ENCODE data around the gene ERICH3.

ERICH3 gene

GRCh38 chr1:74673351-74674111 is at the start of gene ERICH3:
TSS of gene ERICH3 (minus strand) at chr1:74673792. CDS start at chr1:74673519, 273 bp downstream.
- DNase-seq (ENCODE audit: low read depth in 2 of 2), result no peak

- DNase-seq (ENCODE audit: low read depth in 2 of 2), result no peak
These were observed 44.0 kb upstream of the ERICH3 start for GRCh38 chr1:74717626-74718025.

- DNase-seq (ENCODE audit: low read depth in 2 of 2), result no peak
These were observed 43.2 kb upstream of the ERICH3 start for GRCh38 chr1:74716822-74717221.

- no peak for DNase-seq (ENCODE audit: low read depth in 2 of 2)
These were observed 42.2 kb upstream of the ERICH3 start for GRCh38 chr1:74715806-74716205.

GRCh38 chr1:74715236-74715502 is 41.6 kb upstream of the ERICH3 start:
- DNase-seq (ENCODE audit: low read depth in 2 of 2), result no peak

GRCh38 chr1:74714429-74715235 is 41.0 kb upstream of the ERICH3 start:
- no peak for DNase-seq (ENCODE audit: low read depth in 2 of 2)

- no peak for DNase-seq (ENCODE audit: low read depth in 2 of 2)
These were observed 40.3 kb upstream of the ERICH3 start for GRCh38 chr1:74713849-74714248.

- no peak for DNase-seq (ENCODE audit: low read depth in 2 of 2)
These were observed 39.3 kb upstream of the ERICH3 start for GRCh38 chr1:74712881-74713280.

- DNase-seq (ENCODE audit: low read depth in 2 of 2), result no peak
These were observed 30.0 kb upstream of the ERICH3 start for GRCh38 chr1:74703386-74704182.

- DNase-seq (ENCODE audit: low read depth in 2 of 2), result no peak
These were observed 25.7 kb upstream of the ERICH3 start for GRCh38 chr1:74699331-74699730.

GRCh38 chr1:74697832-74698231 is 24.2 kb upstream of the ERICH3 start:
- DNase-seq (ENCODE audit: low read depth in 2 of 2), result no peak

- no peak for DNase-seq (ENCODE audit: low read depth in 2 of 2)
These were observed 19.9 kb upstream of the ERICH3 start for GRCh38 chr1:74693473-74693872.

- no peak for DNase-seq (ENCODE audit: low read depth in 2 of 2)
These were observed 17.3 kb upstream of the ERICH3 start for GRCh38 chr1:74690909-74691308.

- DNase-seq (ENCODE audit: low read depth in 2 of 2), result no peak
These were observed 16.7 kb upstream of the ERICH3 start for GRCh38 chr1:74690364-74690696.

GRCh38 chr1:74689621-74690363 is 16.2 kb upstream of the ERICH3 start:
- DNase-seq (ENCODE audit: low read depth in 2 of 2), result no peak

GRCh38 chr1:74686928-74687327 is 13.3 kb upstream of the ERICH3 start:
- no peak for DNase-seq (ENCODE audit: low read depth in 2 of 2)

GRCh38 chr1:74684301-74684700 is 10.7 kb upstream of the ERICH3 start:
- DNase-seq (ENCODE audit: low read depth in 2 of 2), result no peak

GRCh38 chr1:74683656-74684055 is 10.1 kb upstream of the ERICH3 start:
- no peak for DNase-seq (ENCODE audit: low read depth in 2 of 2)

- DNase-seq (ENCODE audit: low read depth in 2 of 2), result no peak
These were observed 8.3 kb upstream of the ERICH3 start for GRCh38 chr1:74681851-74682250.

- DNase-seq (ENCODE audit: low read depth in 2 of 2), result no peak
These were observed 7.9 kb upstream of the ERICH3 start for GRCh38 chr1:74681449-74681848.

GRCh38 chr1:74681001-74681400 is 7.4 kb upstream of the ERICH3 start:
- DNase-seq (ENCODE audit: low read depth in 2 of 2), result no peak

GRCh38 chr1:74679811-74680210 is 6.2 kb upstream of the ERICH3 start:
- no peak for DNase-seq (ENCODE audit: low read depth in 2 of 2)

Data from stimulated activated CD8-positive, alpha-beta memory T cell treated with anti-CD3 and anti-CD28 coated beads, Interleukin-2, amount 100 ng/mL, for 48 hours (primary cell).